GM12891 (cell line): Measurements from ENCODE around the gene CCL8.
"Not testable (repeated sequence)": the region's sequence is repeated elsewhere in the genome, so short reads cannot be mapped to it uniquely, and the experiment has no call there.

Experiments
- DNase-seq: peaks from one replicate; pipeline ENCODE4 v3.0.0; 2011; ENCODE audit warnings: low spot score; ENCODE audit not compliant: insufficient read length
- FAIRE-seq: peaks from 2 replicates; lab custom pipeline; 2011; peaks lifted over from hg19 to GRCh38; lab: Jason Lieb, UNC
- PAX5 ChIP-seq: IDR thresholded peaks from 2 replicates; pipeline ENCODE4 v1.6.1; 2011; ENCODE audit warnings: low read length, moderate library complexity, mild to moderate bottlenecking; ENCODE audit not compliant: insufficient read depth, severe bottlenecking
- POLR2A ChIP-seq: IDR thresholded peaks from 2 replicates; pipeline ENCODE4 v1.6.1; 2011; ENCODE audit warnings: low read depth, low read length, control low read depth
- POLR2AphosphoS5 ChIP-seq: IDR thresholded peaks from 2 replicates; pipeline ENCODE4 v1.6.1; 2011; ENCODE audit warnings: low read depth, low read length, control low read depth
- POU2F2 ChIP-seq: IDR thresholded peaks from 2 replicates; pipeline ENCODE4 v1.6.1; 2011; ENCODE audit warnings: low read depth, mild to moderate bottlenecking, control low read depth, low read length, moderate library complexity
- SPI1 ChIP-seq: IDR thresholded peaks from 2 replicates; pipeline ENCODE4 v1.6.1; 2011; ENCODE audit warnings: low read depth, low read length, control low read depth
- TAF1 ChIP-seq: IDR thresholded peaks from 2 replicates; pipeline ENCODE4 v1.6.1; 2011; ENCODE audit warnings: low read depth, low read length, control low read depth

The CCL8 gene

GRCh38 chr17:34311291-34311690 is 7.9 kb upstream of the CCL8 start:
- FAIRE-seq = no peak
- no peak for DNase-seq
- TF ChIP-seq PAX5 (no peak), SPI1 (no peak), POU2F2 (no peak), TAF1 (no peak), POLR2AphosphoS5 (no peak), POLR2A (no peak)

GRCh38 chr17:34312080-34312479 is 7.2 kb upstream of the CCL8 start:
- FAIRE-seq (no peak), DNase-seq (no peak)
- no peak for TF ChIP-seq SPI1
- TF ChIP-seq TAF1 = no peak
- no peak for TF ChIP-seq POU2F2
- TF ChIP-seq POLR2A = no peak
- TF ChIP-seq POLR2AphosphoS5 = no peak
- TF ChIP-seq PAX5 = no peak

DNA sequence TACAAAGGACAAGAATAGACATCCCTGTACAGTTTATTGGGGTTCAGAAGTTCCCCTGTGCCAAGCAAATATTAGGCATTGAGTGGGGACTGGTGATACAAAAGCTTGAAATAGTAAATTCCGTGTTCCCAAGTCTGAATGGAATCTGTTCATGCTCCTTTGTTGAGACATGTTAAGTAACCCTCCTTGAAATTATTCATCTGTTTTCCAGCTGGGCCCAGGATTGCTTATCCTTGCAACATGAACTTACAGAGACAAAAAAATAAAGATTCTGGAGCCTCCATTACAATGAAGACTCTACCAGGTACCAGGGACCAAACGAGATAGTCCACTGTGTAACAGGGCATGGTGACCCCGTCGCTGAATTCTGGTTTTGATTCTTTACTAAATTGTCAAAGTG is 6.1 kb upstream of the CCL8 start:
- TF ChIP-seq POLR2A (no peak), POLR2AphosphoS5 (no peak), SPI1 (no peak), TAF1 (no peak), PAX5 (no peak), POU2F2 (no peak)
- no peak for FAIRE-seq
- no peak for DNase-seq

DNA sequence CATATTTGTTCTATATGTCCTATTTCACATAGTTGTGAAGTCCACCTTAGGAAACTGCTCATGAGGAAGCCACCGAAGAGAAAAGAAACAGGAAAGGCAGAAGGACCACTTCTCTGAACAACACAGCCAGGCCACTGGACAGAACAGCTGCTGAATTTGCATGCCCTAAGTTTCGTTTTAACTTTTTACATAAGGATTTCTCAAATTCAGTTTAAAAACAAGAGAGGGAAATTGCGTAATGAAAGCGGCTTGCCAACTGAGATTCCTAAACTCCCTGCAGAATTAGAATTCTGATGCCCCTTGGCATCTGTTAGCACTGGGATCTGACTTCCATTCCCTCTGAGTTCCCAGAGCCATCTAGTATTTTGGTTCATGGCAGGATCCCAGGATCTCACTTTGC is 5.0 kb upstream of the CCL8 start:
- FAIRE-seq (no peak), DNase-seq (no peak)
- TF ChIP-seq POU2F2 = no peak

DNA sequence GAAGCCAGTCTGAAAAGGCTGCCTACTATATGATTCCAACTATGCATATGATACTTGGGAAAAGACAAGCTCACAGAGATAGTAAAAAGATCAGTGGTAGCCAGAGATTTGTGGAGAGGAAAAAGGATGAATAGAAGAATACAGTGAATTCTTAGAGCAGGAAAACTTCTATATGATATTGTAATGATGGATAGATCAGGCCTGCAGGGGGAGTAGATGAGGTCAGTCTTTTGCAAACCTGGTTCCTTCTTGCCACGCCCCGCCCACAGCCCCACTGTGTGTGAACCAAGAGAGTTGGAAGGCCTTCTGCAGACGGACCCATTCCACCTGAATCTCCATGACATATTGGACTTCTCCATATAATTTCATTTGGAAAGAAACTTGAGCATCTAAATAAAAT is 761 bp upstream of the CCL8 start:
- TF ChIP-seq PAX5 (no peak), POU2F2 (no peak), SPI1 (no peak), POLR2AphosphoS5 (no peak), POLR2A (no peak), TAF1 (no peak)
- DNase-seq (no peak), FAIRE-seq (no peak)

DNA sequence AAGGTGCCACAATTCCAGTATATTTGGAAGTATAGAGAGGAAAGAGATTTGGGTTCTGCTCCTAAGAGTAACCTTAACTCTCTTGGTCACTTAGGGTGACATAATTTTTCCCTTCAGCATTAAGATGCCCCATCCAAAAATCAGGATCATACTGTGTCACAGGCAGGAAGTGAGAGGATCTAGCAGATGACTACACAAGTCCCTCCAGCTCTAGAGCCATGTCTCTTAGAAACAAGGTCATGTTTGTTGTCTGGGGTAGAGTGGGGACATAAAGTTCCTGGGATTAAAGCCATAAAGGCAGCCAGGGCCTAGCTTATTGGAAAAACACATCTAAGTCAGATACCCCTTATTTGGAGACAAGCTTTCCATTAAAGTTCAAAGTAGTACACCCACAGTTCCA is 2.7 kb downstream of the CCL8 start:
- no peak for TF ChIP-seq POLR2AphosphoS5
- no peak for TF ChIP-seq PAX5
- no peak for TF ChIP-seq TAF1
- no peak for TF ChIP-seq POU2F2
- no peak for TF ChIP-seq SPI1
- TF ChIP-seq POLR2A = no peak
- FAIRE-seq (no peak), DNase-seq (no peak)

DNA sequence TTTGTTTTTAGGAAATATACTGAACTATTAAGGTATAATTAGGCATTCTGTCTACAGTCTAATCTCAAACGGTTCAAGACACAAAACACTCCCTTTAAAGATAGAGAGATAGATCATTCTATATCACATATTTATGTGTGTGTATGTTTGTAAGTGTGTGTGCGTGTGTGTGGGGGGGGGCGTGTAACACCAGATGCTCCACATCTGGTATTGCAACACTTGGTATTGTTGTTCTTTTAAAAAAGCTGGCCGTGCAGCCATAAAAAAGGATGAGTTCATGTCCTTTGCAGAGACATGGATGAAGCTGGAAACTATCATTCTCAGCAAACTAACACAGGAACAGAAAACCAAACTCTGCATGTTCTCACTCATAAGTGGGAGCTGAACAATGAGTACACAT is 8.3 kb downstream of the CCL8 start:
- not testable (repeated sequence) for DNase-seq, FAIRE-seq

GRCh38 chr17:34337701-34338100 is 18.5 kb downstream of the CCL8 start:
- FAIRE-seq (no peak), DNase-seq (no peak)
- TF ChIP-seq TAF1 (no peak), SPI1 (no peak), POLR2AphosphoS5 (no peak)

DNA sequence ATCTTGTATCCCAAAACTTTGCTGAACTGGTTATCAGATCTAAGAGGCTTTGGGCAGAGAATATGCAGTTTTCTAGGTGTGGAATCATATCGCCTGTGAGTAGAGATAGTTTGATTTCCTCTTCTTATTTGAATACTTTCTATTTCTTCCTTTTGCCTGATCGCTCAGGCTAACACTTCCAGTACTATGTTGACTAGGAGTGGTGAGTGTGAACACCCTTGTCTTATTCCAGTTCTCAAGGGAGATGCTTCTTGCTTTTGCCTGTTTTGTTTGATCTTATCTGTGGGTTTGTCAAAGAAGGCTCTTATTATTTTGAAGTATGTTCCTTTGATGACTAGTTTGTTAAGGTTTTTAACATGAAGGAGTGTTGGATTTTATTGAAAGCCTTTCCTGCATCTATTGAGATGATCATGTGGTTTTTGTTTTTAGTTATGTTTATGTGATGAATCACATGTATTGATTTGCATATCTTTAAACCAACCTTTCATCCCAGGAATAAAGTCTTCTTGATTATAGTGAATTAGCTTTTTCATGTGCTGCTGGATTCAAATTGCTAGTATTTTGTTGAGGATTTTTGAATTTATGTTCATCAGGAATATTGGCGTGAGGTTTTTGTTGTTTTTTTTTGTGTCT is 20.0 kb downstream of the CCL8 start:
- DNase-seq (no peak), FAIRE-seq (no peak)
- TF ChIP-seq POLR2A = no peak
- no peak for TF ChIP-seq POU2F2

DNA sequence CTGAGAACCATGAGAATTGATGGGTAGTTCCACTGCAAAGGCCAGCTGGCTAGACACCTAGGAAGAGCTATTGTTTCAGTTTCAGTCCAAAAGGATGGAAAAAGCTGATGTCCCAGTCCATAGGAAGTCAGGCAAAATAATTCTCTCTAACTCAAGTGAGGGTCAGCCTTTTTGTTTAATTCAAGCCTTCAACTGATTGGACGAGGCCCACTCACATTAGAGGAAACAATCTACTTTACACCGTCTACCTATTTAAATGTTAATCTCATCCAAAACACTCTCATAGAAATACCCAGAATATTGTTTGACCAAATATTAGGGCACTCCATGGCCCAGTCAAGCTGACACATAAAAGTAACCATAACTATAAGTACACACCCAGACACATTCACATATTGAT is 22.7 kb downstream of the CCL8 start:
- TF ChIP-seq POLR2A (no peak), PAX5 (no peak), TAF1 (no peak), POU2F2 (no peak), SPI1 (no peak), POLR2AphosphoS5 (no peak)
- no peak for FAIRE-seq
- no peak for DNase-seq

DNA sequence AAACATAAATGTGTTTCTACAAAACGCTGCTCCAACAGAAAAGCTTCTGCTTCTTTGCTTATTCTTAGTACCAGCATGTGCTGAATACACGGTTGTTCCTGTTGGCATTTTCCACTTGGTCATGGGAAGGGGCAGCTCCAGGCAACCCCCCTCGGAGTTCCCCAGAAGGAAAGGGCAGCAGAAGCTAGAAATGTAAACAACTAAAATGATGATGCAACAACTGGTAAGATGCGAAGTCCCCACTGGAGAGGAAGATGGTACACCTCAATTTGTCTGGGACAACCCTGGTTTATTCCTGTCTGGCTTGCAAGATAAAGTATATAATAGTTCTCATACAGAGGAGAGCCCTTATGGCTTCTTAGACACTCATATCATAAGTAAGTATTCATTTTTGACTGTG is 27.8 kb downstream of the CCL8 start:
- no peak for TF ChIP-seq SPI1
- no peak for TF ChIP-seq PAX5
- no peak for TF ChIP-seq POLR2AphosphoS5
- no peak for TF ChIP-seq POLR2A
- no peak for TF ChIP-seq TAF1
- no peak for TF ChIP-seq POU2F2

More for the DNA sequence above, 27.8 kb downstream of the CCL8 start:
- FAIRE-seq = no peak
- DNase-seq = no peak
